H9 (cell line): ENCODE data around the gene BICD1. TPM values are rescaled to one million over a fixed set of nuclear protein-coding genes. Genes with fewer than 3 reads are reported as not detected.

Experiments
- DNase-seq: peaks from one replicate; pipeline ENCODE4 v3.0.0-alpha.2; 2017
- H2AFZ ChIP-seq: one replicate; pipeline ENCODE4 v1.6.1; 2013; ENCODE audit warnings: mild to moderate bottlenecking, low read length, control low read depth, moderate library complexity
- H2AK5ac ChIP-seq: 2 replicates; pipeline ENCODE4 v1.6.1; 2013; ENCODE audit warnings: low read length, control low read depth, mixed read lengths; ENCODE audit not compliant: insufficient read length
- H2BK120ac ChIP-seq: one replicate; pipeline ENCODE4 v1.6.1; 2013; ENCODE audit warnings: low read depth, mild to moderate bottlenecking, low read length, control low read depth, inconsistent platforms; ENCODE audit not compliant: poor library complexity, severe bottlenecking
- H2BK12ac ChIP-seq: 2 replicates; pipeline ENCODE4 v1.6.1; 2013; ENCODE audit warnings: low read length, control low read depth, mixed read lengths, low read depth; ENCODE audit not compliant: insufficient read length
- H2BK15ac ChIP-seq: 2 replicates; pipeline ENCODE4 v1.6.1; 2013; ENCODE audit warnings: low read depth, low read length, control low read depth
- H2BK20ac ChIP-seq: one replicate; pipeline ENCODE4 v1.6.1; 2013; ENCODE audit warnings: low read depth, mild to moderate bottlenecking, low read length, control low read depth, inconsistent platforms; ENCODE audit not compliant: poor library complexity, severe bottlenecking
- H2BK5ac ChIP-seq: 2 replicates; pipeline ENCODE4 v1.6.1; 2013; ENCODE audit warnings: low read length, control low read depth, mixed read lengths; ENCODE audit not compliant: insufficient read length
- H3K14ac ChIP-seq: 2 replicates; pipeline ENCODE4 v1.6.1; 2013; ENCODE audit warnings: low read length, control low read depth; ENCODE audit not compliant: insufficient read depth
- H3K18ac ChIP-seq: 2 replicates; pipeline ENCODE4 v1.6.1; 2013; ENCODE audit warnings: low read depth, mild to moderate bottlenecking, mixed read lengths, low read length, control low read depth; ENCODE audit not compliant: insufficient read length
- H3K23ac ChIP-seq: 2 replicates; pipeline ENCODE4 v1.6.1; 2013; ENCODE audit warnings: low read length, control low read depth, mixed read lengths, low read depth; ENCODE audit not compliant: insufficient read length
- H3K23me2 ChIP-seq: 2 replicates; pipeline ENCODE4 v1.6.1; 2013; ENCODE audit warnings: low read depth, mild to moderate bottlenecking, mixed read lengths, low read length, control low read depth; ENCODE audit not compliant: insufficient read length, poor library complexity, severe bottlenecking
- H3K27ac ChIP-seq: 2 replicates; pipeline ENCODE4 v1.5.1; 2013; ENCODE audit warnings: low read length, control low read depth, mixed read lengths, low read depth; ENCODE audit not compliant: insufficient read length
- H3K27me3 ChIP-seq: 2 replicates; pipeline ENCODE4 v1.6.1; 2013; ENCODE audit warnings: low read length, control low read depth, inconsistent platforms; ENCODE audit not compliant: insufficient read depth
- H3K4ac ChIP-seq: 2 replicates; pipeline ENCODE4 v1.6.1; 2013; ENCODE audit warnings: low read depth, mild to moderate bottlenecking, control low read depth, inconsistent platforms, low read length, moderate library complexity
- H3K4me1 ChIP-seq: 2 replicates; pipeline ENCODE4 v1.6.1; 2013; ENCODE audit warnings: low read length, control low read depth, inconsistent platforms; ENCODE audit not compliant: insufficient read depth
- H3K4me2 ChIP-seq: 2 replicates; pipeline ENCODE4 v1.6.1; 2013; ENCODE audit warnings: low read length, control low read depth, mixed read lengths; ENCODE audit not compliant: insufficient read length, insufficient read depth
- H3K56ac ChIP-seq: 2 replicates; pipeline ENCODE4 v1.6.1; 2013; ENCODE audit warnings: low read depth, mild to moderate bottlenecking, mixed read lengths, low read length, control low read depth; ENCODE audit not compliant: insufficient read length
- H3K79me1 ChIP-seq: 2 replicates; pipeline ENCODE4 v1.6.1; 2013; ENCODE audit warnings: low read depth, mild to moderate bottlenecking, moderate library complexity, low read length, control low read depth, inconsistent platforms; ENCODE audit not compliant: insufficient read depth, poor library complexity, severe bottlenecking
- H3K79me2 ChIP-seq: 2 replicates; pipeline ENCODE4 v1.6.1; 2013; ENCODE audit warnings: low read length, control low read depth, inconsistent platforms; ENCODE audit not compliant: insufficient read depth
- H3K9ac ChIP-seq: 2 replicates; pipeline ENCODE4 v1.6.1; 2013; ENCODE audit warnings: low read length, control low read depth, mixed read lengths; ENCODE audit not compliant: insufficient read length; ENCODE audit errors: extremely low read depth
- H3K9me3 ChIP-seq: one replicate; pipeline ENCODE4 v1.6.1; 2013; ENCODE audit warnings: low read depth, low read length, inconsistent platforms; ENCODE audit not compliant: control insufficient read depth
- H3T11ph ChIP-seq: one replicate; pipeline ENCODE4 v1.6.1; 2013; ENCODE audit warnings: mild to moderate bottlenecking, low read length, control low read depth, inconsistent platforms
- H4K20me1 ChIP-seq: one replicate; pipeline ENCODE4 v1.6.1; 2013; ENCODE audit not compliant: control insufficient read depth, insufficient read length, insufficient read depth
- H4K5ac ChIP-seq: 2 replicates; pipeline ENCODE4 v1.6.1; 2013; ENCODE audit warnings: low read depth, mild to moderate bottlenecking, mixed read lengths, low read length, control low read depth; ENCODE audit not compliant: insufficient read length
- H4K8ac ChIP-seq: replicated peaks from 2 replicates; pipeline ENCODE4 v1.6.1; 2013; ENCODE audit warnings: low read length, control low read depth, mixed read lengths, low read depth; ENCODE audit not compliant: insufficient read length
- H4K91ac ChIP-seq: 2 replicates; pipeline ENCODE4 v1.6.1; 2013; ENCODE audit warnings: low read depth, mild to moderate bottlenecking, moderate library complexity, mixed read lengths, low read length, control low read depth; ENCODE audit not compliant: insufficient read length
- H3K27ac Mint-ChIP-seq, 3 experiments: 2 replicates in 2 of 3; 3 replicates in 1 of 3; pipeline ENCODE4 v1.8.0; 2020 to 2021; ENCODE audit warnings: mixed read lengths in 3 of 3, mild to moderate bottlenecking in 1 of 3, moderate library complexity in 1 of 3
- H3K27me3 Mint-ChIP-seq: 2 replicates; pipeline ENCODE4 v1.8.0; 2021; ENCODE audit warnings: low read depth, mild to moderate bottlenecking, moderate library complexity, mixed read lengths
- H3K36me3 Mint-ChIP-seq, 3 experiments: 2 replicates in 2 of 3; 3 replicates in 1 of 3; pipeline ENCODE4 v1.8.0; 2020 to 2021; ENCODE audit warnings: low read depth in 3 of 3, mixed read lengths in 3 of 3; ENCODE audit not compliant: insufficient read depth in 1 of 3
- H3K4me1 Mint-ChIP-seq, 2 experiments: 2 replicates each; pipeline ENCODE4 v1.8.0; 2020; ENCODE audit warnings: mixed read lengths in 2 of 2
- H3K4me3 Mint-ChIP-seq, 2 experiments: 2 replicates in 1 of 2; 3 replicates in 1 of 2; pipeline ENCODE4 v1.8.0; 2020 to 2021; ENCODE audit warnings: mild to moderate bottlenecking in 2 of 2, mixed read lengths in 2 of 2, moderate library complexity in 1 of 2
- H3K9me3 Mint-ChIP-seq, 2 experiments: 2 replicates in 1 of 2; 3 replicates in 1 of 2; pipeline ENCODE4 v1.8.0; 2020; ENCODE audit warnings: mild to moderate bottlenecking in 2 of 2, mixed read lengths in 2 of 2, moderate library complexity in 1 of 2
- CTCF ChIP-seq: fragments of 200-600 bp; sonication (generic); conservative IDR thresholded peaks from 3 replicates; pipeline ENCODE4 v1.8.0; 2021; ENCODE audit warnings: antibody characterized with exemption, mild to moderate bottlenecking
- WGBS: extraction: QIAGEN DNeasy Blood & Tissue Kit; methylation state at CpG from one replicate; pipeline ENCODE4 v1.1.7; 2013; ENCODE audit warnings: missing lambda C conversion rate, low lambda C conversion rate, mixed read lengths; ENCODE audit not compliant: insufficient read length; ENCODE audit errors: extremely low coverage; 5-methylcytosine and 5-hydroxymethylcytosine counted together
- total RNA-seq: library from RNA; stranded (reverse); gene quantifications from 2 replicates; pipeline ENCODE4 v1.2.1, GENCODE V29; 2021

The BICD1 gene
- total RNA-seq, 1 experiment from 2014 or later, result 134 TPM

- no peaks in the 10 kb centered on the region; a peak in 1 of 5 replicates for H3K9me3 Mint-ChIP-seq
- Histone ChIP-seq H3K27me3 (no peaks in the 10 kb centered on the region), H3K9ac (no peak overlapping the region), H3K4me1 (peaks cover 17% of the 10 kb centered on the region), H4K91ac (no peak overlapping the region), H3K4me2 (no peak overlapping the region), H3T11ph (no peak overlapping the region), H3K9me3 (no peaks in the 10 kb centered on the region), H4K20me1 (no peaks in the 10 kb centered on the region), H2AFZ (no peak overlapping the region), H2BK5ac (no peak overlapping the region), H2BK20ac (no peak overlapping the region), H3K79me2 (peaks cover 20% of the 10 kb centered on the region; the same call in 1 of the 2 replicates), H3K14ac (no peak overlapping the region), H4K8ac (no peak overlapping the region), H2BK12ac (no peak overlapping the region), H4K5ac (no peak overlapping the region), H3K27ac (no peak overlapping the region), H3K79me1 (peaks cover 3% of the 10 kb centered on the region), H2BK120ac (no peak overlapping the region), H3K23me2 (no peaks in the 10 kb centered on the region), H2AK5ac (no peak overlapping the region), H3K23ac (no peak overlapping the region), H2BK15ac (no peak overlapping the region), H3K56ac (no peak overlapping the region), H3K4ac (no peak overlapping the region), H3K18ac (no peak overlapping the region)
- H3K27me3 Mint-ChIP-seq, result no peaks in the 10 kb centered on the region
- H3K4me3 Mint-ChIP-seq, result no peak overlapping the region
- H3K4me1 Mint-ChIP-seq, result peaks cover 57 to 63% of the 10 kb centered on the region in 2 experiments
- DNase-seq, result peak; percentile 0
- H3K36me3 Mint-ChIP-seq, result peaks cover 6 to 43% (median 20%) of the 10 kb centered on the region in 3 experiments; a peak in 5 of 7 replicates
- WGBS, result no CpG with 5 or more reads among the region's 3 CpGs
- TF ChIP-seq CTCF, result no peak
- peak overlapping the region in 2 of 3 experiments; percentile 62 to 68; a peak in 4 of 7 replicates for H3K27ac Mint-ChIP-seq
Measured at GRCh38 chr12:32116897-32117296, 10.2 kb downstream of the BICD1 start.
